ENCODE results near the gene OSBPL5.
A peak's percentile ranks its signal among the peaks of the same experiment; 100 is the strongest.

OSBPL5 gene

GRCh38 chr11:3165152-3165705, at the start of gene OSBPL5:
OSBPL5 (minus strand) TSS chr11:3165310; CDS start chr11:3129148, 36,162 bp downstream.
- peak; percentile 77 for DNase-seq (ENCODE audit: low spot score)

DNA sequence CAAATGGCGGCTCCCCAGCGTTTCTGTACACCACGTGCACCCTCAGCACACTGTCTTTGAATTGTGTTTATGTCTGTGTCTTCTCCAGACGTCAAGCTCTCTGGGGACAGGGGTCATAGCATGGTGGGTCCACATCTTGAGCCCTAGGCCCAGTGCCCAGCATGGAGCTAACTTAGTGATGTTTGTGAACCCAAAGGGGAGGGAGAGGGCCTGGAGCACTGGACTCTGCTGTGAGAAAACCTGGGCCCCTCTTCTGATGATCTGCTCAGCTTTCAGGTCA, 49.2 kb upstream of the OSBPL5 start:
- DNase-seq (ENCODE audit: low spot score): no peak

GRCh38 chr11:3213659-3214419, 48.7 kb upstream of the OSBPL5 start:
- no peak for DNase-seq (ENCODE audit: low spot score)

DNA sequence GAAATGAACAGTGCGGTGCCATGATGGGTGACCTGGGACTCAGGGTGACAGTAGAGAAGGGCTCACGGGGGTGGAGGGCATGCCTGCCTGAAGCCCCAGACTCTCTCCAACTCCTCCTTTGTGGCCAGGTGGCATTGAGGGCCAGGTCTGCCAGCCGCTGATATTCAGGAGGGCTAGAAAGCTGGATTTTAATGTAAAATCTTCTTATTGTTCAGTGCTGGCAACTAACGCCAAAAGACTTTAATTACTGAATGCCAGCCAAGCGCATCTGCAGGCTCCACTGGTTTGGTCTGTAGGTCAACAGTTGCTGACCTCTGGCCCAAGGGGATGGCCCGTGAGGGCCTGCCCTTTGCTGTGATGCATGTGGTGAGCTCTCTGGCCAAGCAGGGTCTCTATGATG, 43.2 kb upstream of the OSBPL5 start:
- DNase-seq (ENCODE audit: low spot score): no peak

- DNase-seq (ENCODE audit: low spot score): no peak
Measured at GRCh38 chr11:3207526-3208189, 42.5 kb upstream of the OSBPL5 start.

DNA sequence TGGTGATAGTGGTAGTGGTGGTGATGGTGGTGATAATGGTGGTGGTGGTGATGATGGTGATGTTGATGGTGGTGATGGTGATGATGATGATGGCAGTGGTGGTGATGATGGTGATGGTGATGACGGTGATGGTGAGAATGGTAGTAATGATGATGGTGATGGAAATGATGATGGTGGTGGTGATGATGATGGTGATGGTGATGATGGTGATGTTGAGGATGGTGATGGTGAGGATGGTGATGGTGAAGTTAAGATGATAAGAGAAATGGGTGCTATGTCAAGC, 41.8 kb upstream of the OSBPL5 start:
- DNase-seq (ENCODE audit: low spot score): no peak

GRCh38 chr11:3206156-3206921, 41.2 kb upstream of the OSBPL5 start:
- DNase-seq (ENCODE audit: low spot score): no peak

- peak; percentile 22 for DNase-seq (ENCODE audit: low spot score)
Measured at GRCh38 chr11:3205261-3206155, 40.4 kb upstream of the OSBPL5 start.

GRCh38 chr11:3204141-3205015, 39.3 kb upstream of the OSBPL5 start:
- no peak for DNase-seq (ENCODE audit: low spot score)

DNA sequence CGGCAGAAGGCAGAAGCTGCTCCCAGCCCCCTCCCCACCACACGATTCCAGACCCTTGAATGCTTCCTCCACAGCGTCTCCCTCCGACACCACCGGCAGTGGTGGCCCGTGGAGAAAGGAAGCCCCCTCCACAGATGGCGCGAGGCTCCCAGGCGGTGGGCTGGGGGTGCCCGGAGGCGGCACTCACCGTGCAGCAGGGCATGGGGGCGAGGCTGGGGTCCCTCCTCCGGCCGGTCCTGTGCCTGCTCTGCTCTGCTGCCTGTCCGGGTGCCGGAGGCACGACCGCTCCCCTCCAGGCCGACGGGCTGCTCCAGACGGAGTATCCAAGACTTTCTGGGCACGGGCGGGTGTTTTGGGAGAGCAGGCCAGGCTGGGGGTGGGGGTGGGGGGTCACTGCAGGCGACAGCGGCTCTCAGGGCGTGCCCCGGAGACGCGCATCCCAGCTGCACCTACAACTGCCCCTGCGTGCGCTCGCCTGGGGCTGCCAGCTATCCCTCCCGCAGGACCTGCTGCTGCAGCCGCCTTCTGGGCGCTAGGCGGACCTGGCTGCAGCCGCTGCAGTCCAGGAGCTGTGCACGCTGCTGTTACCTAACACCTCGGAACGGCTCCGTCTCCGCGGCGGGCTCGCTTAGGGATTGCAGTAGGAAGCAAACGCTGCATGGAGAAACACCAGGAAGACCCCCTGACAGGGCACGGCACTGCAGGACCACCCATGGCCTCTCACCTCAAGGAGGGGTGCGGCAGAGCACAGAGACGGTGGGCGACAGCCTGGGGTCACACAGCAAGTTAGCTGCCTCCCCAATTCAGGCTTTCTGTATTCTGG, 38.3 kb upstream of the OSBPL5 start:
- DNase-seq (ENCODE audit: low spot score): no peak

GRCh38 chr11:3202759-3203158, 37.6 kb upstream of the OSBPL5 start:
- DNase-seq (ENCODE audit: low spot score): no peak

- DNase-seq (ENCODE audit: low spot score): no peak
Measured at GRCh38 chr11:3202305-3202704, 37.2 kb upstream of the OSBPL5 start.

DNA sequence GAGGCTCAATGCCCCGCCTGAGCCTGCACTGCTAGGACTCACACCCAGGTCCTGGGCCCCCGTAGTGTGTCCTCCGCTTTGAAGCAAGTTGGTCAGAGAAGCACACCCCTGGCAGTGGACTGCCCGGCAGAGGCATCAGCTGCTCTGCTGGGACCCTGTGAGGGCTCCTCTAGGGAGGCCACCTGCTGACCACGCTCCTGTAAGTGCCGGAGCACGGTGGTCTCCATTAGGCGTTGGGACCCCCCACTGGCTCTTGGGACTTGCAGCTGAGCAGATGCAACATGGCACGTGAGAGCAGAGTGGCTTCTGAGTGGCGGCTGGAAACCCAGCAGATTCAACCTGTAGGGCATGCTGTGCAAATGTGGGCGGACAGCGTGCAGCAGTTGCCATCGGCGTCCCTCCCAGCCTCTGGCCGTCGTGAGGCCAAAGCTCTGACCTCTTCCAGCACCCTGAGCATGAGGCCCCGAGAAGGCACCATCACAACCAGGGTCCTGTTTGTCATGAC, 36.6 kb upstream of the OSBPL5 start:
- no peak for DNase-seq (ENCODE audit: low spot score)

DNA sequence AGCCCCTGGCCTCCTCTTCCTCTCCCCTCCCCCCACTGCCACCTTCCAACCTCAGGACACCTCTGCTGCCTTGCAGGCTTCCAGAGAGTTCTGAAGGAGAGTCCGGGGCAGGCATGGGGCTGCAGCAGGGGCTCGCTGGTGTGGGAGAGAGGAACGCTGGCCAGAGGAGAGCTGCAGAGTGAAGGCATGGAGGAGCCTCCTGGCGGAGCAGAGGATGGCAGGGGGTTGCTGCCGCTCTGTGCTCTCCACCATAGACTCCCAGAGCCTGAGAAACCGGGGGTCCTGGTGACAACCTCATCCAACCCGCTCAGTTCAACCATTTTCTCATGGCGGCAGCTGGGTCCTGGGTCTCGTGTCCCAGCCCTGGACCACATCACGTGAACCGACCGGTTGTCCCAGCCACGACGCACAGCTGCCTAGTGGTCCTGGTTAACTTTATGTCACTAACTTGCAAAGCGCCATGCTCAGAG, 36.0 kb upstream of the OSBPL5 start:
- DNase-seq (ENCODE audit: low spot score): no peak

GRCh38 chr11:3200388-3201111, 35.4 kb upstream of the OSBPL5 start:
- no peak for DNase-seq (ENCODE audit: low spot score)

DNA sequence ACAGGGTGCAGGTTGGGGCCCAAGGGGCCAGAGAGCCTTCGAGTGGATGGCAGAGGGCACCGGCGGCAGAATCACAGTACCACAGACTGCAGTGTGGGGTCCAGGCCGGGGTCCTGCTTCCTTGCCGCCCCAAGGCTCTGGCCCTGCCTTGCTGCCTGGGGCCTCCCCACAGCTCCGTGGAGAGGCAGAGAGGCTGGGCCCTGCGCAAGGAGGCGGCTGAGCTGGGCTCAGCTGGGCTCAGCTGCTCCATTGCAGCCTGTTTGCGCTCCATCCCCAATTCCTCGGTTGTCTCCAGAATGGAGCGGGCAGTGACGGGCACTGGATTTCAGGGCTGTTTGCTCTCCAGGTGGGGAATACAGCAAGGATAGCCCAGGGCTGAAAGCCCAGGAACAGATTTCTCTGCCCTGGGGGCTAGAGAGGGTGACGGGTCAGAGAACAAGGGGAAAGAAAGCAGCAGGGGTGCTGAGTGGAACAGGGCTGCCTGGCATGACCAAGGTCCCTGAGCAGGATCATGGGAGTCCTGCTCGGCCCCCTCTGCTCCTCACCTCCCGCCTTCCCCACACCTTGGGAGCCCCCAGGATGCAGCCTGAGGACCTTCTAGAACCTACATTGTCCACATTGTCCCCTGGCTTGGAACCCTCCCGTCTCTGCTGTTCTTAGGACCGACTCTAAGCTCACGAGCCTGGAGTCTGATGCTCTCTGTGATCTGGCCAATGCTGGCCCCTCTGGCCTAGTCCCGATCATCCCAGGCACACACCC, 34.6 kb upstream of the OSBPL5 start:
- DNase-seq (ENCODE audit: low spot score): no peak

GRCh38 chr11:3198815-3199214, 33.7 kb upstream of the OSBPL5 start:
- no peak for DNase-seq (ENCODE audit: low spot score)

DNA sequence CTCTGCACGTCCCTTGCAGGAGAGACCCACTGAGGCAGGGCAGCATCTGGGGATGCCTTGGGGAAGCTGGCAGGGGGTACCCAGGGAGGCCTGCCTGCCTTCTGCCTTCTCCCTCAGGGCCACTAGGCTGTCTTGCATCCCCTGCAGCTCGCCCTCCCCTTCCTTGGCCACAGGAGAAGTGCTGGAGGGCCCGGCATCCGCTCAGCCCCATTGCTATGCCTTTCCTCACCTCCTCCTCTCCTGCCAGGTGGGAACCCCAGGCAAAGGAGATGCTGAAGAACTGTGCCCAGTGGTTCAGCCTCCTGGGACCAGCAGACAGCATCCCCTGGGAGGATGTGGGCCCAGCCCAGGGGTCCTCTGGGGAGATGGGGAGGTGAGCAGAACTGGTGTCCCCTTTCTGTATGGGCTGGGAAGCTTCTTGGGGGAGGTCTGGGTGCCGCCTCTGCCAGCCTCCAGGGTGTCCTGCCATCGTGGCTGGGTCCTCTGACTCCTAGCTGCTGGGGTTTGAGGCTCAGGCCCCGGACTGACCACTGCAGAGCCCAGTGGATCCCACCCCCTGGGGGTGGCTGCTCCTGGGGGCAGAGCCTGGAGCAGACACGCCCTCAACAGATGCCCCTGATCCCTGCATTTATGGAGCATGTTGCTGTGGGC, 32.9 kb upstream of the OSBPL5 start:
- no peak for DNase-seq (ENCODE audit: low spot score)
